ENCODE data around the gene VWA1. TPM values are rescaled to one million over a fixed set of nuclear protein-coding genes. Genes with fewer than 3 reads are reported as not detected.

The VWA1 gene
- total and polyA plus RNA-seq, 2 experiments from 2014 or later, result 7.2 to 31.5 TPM

DNA sequence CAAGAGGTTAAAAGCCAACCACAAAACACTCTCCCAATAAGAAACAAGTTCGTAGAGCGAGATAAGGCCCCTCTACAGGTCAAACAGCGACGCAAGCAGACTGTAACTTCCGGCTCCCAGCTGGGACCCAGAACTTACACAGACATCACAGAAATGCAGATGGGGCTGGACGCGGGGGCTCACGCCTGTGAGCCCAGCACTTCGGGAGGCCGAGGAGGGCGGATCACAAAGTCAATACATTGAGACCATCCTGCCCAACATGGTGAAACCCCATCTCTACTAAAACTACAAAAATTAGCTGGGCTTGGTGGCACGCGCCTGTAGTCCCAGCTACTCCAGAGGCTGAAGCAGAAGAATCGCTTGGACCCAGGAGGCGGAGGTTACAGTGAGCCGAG, 47.4 kb upstream of the VWA1 start:
- Histone ChIP-seq H3K36me3 (ENCODE audit: insufficient read depth) (peaks cover 65% of the 10 kb centered on the region), H3K27ac (ENCODE audit: low read depth) (no peak overlapping the region), H3K79me2 (replicated peaks; ENCODE audit: insufficient read depth) (peaks cover 11% of the 10 kb centered on the region; the same call in 1 of the 2 replicates), H3K4me1 (ENCODE audit: insufficient read depth) (no peaks in the 10 kb centered on the region), H3K4me2 (no peak overlapping the region), H3F3A (replicated peaks; ENCODE audit: low read depth) (peaks cover 37% of the 10 kb centered on the region), H4K20me1 (replicated peaks; ENCODE audit: insufficient read depth) (peaks cover 12% of the 10 kb centered on the region; the same call in 1 of the 2 replicates), H3K27me3 (ENCODE audit: insufficient read depth) (no peaks in the 10 kb centered on the region), H3K9me2 (ENCODE audit: insufficient read depth) (no peaks in the 10 kb centered on the region), H3K4me3 (no peak overlapping the region), H2AFZ (no peak overlapping the region)
- ATAC-seq, result no peak
- no peaks in the 10 kb centered on the region for H3K4me1 Mint-ChIP-seq
- H3K4me3 Mint-ChIP-seq, result no peak overlapping the region
- no peak overlapping the region for H3K27ac Mint-ChIP-seq
- H3K36me3 Mint-ChIP-seq (ENCODE audit: low read depth), result peaks cover 90% of the 10 kb centered on the region
- H3K9me3 Mint-ChIP-seq, result no peaks in the 10 kb centered on the region; the same call in 2 of the 3 replicates
- peaks cover 6% of the 10 kb centered on the region for H3K27me3 Mint-ChIP-seq (ENCODE audit: insufficient read depth, low read depth, poor library complexity)
- DNase-seq (ENCODE audit: low spot score), result no peak
- no peak for TF ChIP-seq STAT1 (IDR thresholded peaks at IDR 0.05; ENCODE audit: unreplicated experiment)

DNA sequence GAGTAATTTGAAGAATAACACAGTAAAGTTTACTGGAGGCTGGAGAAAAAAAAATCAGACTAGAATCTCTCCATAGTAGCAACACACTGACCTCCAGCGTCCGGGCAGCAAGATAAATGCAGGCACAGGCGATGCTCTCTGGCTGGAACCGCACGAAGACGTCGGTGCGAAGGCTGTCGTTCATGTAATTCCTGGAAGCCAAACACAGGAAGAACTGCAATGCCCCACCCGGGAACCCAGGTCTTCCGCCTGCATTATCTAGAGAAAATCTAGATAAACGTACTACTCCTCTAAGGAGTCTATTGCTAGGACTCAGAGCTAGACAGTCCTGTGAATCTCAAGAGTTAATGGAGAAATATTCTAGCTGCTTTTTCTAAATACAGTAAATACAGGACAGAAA, 44.8 kb upstream of the VWA1 start:
- H3K27ac ChIP-seq (ENCODE audit: low read depth), result no peak overlapping the region
- H3K9me2 ChIP-seq (ENCODE audit: insufficient read depth), result no peaks in the 10 kb centered on the region
- peaks cover 88% of the 10 kb centered on the region for H3K36me3 ChIP-seq (ENCODE audit: insufficient read depth)
- Mint-ChIP-seq H3K27me3 (ENCODE audit: insufficient read depth, low read depth, poor library complexity) (peaks cover 4% of the 10 kb centered on the region), H3K9me3 (no peaks in the 10 kb centered on the region), H3K4me3 (no peak overlapping the region), H3K27ac (no peak overlapping the region), H3K4me1 (no peaks in the 10 kb centered on the region), H3K36me3 (ENCODE audit: low read depth) (peaks cover 99% of the 10 kb centered on the region)
- peaks cover 33% of the 10 kb centered on the region for H3K79me2 ChIP-seq (replicated peaks; ENCODE audit: insufficient read depth)
- no peaks in the 10 kb centered on the region for H3K27me3 ChIP-seq (ENCODE audit: insufficient read depth)
- no peak overlapping the region for H3K4me2 ChIP-seq
- ATAC-seq (no peak), DNase-seq (ENCODE audit: low spot score) (no peak)
- H4K20me1 ChIP-seq (replicated peaks; ENCODE audit: insufficient read depth), result peaks cover 24% of the 10 kb centered on the region
- peaks cover 47% of the 10 kb centered on the region for H3F3A ChIP-seq (replicated peaks; ENCODE audit: low read depth)
- no peak overlapping the region for H3K4me3 ChIP-seq
- TF ChIP-seq CREB1 (CRISPR knock-in tag; IDR thresholded peaks at IDR 0.05; ENCODE audit: low read depth), result no peak
- no peak for TF ChIP-seq JUNB (IDR thresholded peaks at IDR 0.05; ENCODE audit: unreplicated experiment)
- no peak overlapping the region for H2AFZ ChIP-seq
- H3K4me1 ChIP-seq (ENCODE audit: insufficient read depth), result no peaks in the 10 kb centered on the region

DNA sequence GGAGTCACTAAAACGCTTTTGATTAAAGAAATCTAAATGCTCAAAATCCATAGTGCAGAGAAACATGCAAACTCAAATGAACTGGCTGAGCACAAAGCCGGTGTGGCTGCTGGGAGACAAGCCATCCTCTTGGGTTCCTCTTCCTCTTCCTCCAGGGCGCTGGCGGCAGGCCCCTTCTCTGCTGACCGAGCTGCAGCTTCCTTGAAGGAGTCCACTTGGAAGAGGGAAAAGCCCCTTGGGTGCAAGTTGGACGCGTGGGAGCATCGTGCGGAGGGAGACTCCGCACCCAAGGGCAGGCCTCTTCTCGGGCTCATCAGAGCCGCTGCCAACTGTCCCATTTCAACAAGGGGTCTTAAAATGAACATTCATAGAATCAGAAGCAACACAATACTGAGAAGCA, 44.3 kb upstream of the VWA1 start:
- Histone ChIP-seq H3K9me2 (ENCODE audit: insufficient read depth) (no peaks in the 10 kb centered on the region), H4K20me1 (replicated peaks; ENCODE audit: insufficient read depth) (peaks cover 24% of the 10 kb centered on the region), H3K36me3 (ENCODE audit: insufficient read depth) (peaks cover 86% of the 10 kb centered on the region), H3K27ac (ENCODE audit: low read depth) (no peak overlapping the region), H3K4me1 (ENCODE audit: insufficient read depth) (no peaks in the 10 kb centered on the region), H3K4me2 (no peak overlapping the region), H3K4me3 (no peak overlapping the region), H3K79me2 (replicated peaks; ENCODE audit: insufficient read depth) (peaks cover 35% of the 10 kb centered on the region), H3F3A (replicated peaks; ENCODE audit: low read depth) (peaks cover 45% of the 10 kb centered on the region), H2AFZ (no peak overlapping the region), H3K27me3 (ENCODE audit: insufficient read depth) (no peaks in the 10 kb centered on the region)
- no peaks in the 10 kb centered on the region for H3K4me1 Mint-ChIP-seq
- H3K4me3 Mint-ChIP-seq, result no peak overlapping the region
- no peaks in the 10 kb centered on the region for H3K9me3 Mint-ChIP-seq
- ATAC-seq (no peak), DNase-seq (ENCODE audit: low spot score) (no peak)
- peaks cover 97% of the 10 kb centered on the region for H3K36me3 Mint-ChIP-seq (ENCODE audit: low read depth)
- no peak overlapping the region for H3K27ac Mint-ChIP-seq
- H3K27me3 Mint-ChIP-seq (ENCODE audit: insufficient read depth, low read depth, poor library complexity), result peaks cover 4% of the 10 kb centered on the region
- TF ChIP-seq, protein P1, sequence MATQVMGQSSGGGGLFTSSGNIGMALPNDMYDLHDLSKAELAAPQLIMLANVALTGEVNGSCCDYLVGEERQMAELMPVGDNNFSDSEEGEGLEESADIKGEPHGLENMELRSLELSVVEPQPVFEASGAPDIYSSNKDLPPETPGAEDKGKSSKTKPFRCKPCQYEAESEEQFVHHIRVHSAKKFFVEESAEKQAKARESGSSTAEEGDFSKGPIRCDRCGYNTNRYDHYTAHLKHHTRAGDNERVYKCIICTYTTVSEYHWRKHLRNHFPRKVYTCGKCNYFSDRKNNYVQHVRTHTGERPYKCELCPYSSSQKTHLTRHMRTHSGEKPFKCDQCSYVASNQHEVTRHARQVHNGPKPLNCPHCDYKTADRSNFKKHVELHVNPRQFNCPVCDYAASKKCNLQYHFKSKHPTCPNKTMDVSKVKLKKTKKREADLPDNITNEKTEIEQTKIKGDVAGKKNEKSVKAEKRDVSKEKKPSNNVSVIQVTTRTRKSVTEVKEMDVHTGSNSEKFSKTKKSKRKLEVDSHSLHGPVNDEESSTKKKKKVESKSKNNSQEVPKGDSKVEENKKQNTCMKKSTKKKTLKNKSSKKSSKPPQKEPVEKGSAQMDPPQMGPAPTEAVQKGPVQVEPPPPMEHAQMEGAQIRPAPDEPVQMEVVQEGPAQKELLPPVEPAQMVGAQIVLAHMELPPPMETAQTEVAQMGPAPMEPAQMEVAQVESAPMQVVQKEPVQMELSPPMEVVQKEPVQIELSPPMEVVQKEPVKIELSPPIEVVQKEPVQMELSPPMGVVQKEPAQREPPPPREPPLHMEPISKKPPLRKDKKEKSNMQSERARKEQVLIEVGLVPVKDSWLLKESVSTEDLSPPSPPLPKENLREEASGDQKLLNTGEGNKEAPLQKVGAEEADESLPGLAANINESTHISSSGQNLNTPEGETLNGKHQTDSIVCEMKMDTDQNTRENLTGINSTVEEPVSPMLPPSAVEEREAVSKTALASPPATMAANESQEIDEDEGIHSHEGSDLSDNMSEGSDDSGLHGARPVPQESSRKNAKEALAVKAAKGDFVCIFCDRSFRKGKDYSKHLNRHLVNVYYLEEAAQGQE (IDR thresholded peaks at IDR 0.05; ENCODE audit: unreplicated experiment), result no peak
- no peak for TF ChIP-seq STAT1 (IDR thresholded peaks at IDR 0.05; ENCODE audit: unreplicated experiment)
- TF ChIP-seq, protein P2, sequence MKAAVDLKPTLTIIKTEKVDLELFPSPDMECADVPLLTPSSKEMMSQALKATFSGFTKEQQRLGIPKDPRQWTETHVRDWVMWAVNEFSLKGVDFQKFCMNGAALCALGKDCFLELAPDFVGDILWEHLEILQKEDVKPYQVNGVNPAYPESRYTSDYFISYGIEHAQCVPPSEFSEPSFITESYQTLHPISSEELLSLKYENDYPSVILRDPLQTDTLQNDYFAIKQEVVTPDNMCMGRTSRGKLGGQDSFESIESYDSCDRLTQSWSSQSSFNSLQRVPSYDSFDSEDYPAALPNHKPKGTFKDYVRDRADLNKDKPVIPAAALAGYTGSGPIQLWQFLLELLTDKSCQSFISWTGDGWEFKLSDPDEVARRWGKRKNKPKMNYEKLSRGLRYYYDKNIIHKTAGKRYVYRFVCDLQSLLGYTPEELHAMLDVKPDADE (IDR thresholded peaks at IDR 0.05), result no peak
- TF ChIP-seq EZH2 (IDR thresholded peaks at IDR 0.05; ENCODE audit: low read depth, unreplicated experiment), result no peak
- TF ChIP-seq EZH2phosphoT487 (IDR thresholded peaks at IDR 0.05; ENCODE audit: unreplicated experiment), result no peak
- TF ChIP-seq ZNF114 (CRISPR knock-in tag; IDR thresholded peaks at IDR 0.05), result no peak
- no peak for TF ChIP-seq POLR2AphosphoS5 (IDR thresholded peaks at IDR 0.05; ENCODE audit: low read depth)
